Measurements from ENCODE around the gene PURB. TPM values are rescaled to one million over a fixed set of nuclear protein-coding genes. Genes with fewer than 3 reads are reported as not detected.

Gene PURB
- total and polyA plus RNA-seq, 10 of the 15 experiments (the other 5 are each of a cell fraction or from before 2014, with no cell fraction given): 0.77 to 18.6 (median 8.9) TPM

DNA sequence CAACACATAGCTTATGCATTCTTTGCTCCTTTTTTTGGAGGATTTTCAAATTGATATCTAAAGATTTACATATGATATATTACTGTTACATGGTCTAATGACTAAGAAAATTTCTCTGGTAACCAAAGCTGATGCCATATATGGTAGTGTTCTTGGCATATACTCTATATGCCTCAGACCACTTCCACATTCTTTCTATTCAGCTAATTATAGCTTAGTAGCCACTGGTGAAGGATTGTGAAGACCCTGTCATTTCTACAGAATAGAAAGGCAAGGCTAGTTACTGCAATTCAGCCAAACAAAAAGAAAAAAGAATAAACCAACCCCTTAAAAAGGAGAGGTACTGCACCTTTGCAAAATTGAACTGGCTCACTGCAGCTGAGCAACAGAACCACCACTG lies 3.7 kb downstream of the PURB start (continued):
- TF ChIP-seq, protein P1, sequence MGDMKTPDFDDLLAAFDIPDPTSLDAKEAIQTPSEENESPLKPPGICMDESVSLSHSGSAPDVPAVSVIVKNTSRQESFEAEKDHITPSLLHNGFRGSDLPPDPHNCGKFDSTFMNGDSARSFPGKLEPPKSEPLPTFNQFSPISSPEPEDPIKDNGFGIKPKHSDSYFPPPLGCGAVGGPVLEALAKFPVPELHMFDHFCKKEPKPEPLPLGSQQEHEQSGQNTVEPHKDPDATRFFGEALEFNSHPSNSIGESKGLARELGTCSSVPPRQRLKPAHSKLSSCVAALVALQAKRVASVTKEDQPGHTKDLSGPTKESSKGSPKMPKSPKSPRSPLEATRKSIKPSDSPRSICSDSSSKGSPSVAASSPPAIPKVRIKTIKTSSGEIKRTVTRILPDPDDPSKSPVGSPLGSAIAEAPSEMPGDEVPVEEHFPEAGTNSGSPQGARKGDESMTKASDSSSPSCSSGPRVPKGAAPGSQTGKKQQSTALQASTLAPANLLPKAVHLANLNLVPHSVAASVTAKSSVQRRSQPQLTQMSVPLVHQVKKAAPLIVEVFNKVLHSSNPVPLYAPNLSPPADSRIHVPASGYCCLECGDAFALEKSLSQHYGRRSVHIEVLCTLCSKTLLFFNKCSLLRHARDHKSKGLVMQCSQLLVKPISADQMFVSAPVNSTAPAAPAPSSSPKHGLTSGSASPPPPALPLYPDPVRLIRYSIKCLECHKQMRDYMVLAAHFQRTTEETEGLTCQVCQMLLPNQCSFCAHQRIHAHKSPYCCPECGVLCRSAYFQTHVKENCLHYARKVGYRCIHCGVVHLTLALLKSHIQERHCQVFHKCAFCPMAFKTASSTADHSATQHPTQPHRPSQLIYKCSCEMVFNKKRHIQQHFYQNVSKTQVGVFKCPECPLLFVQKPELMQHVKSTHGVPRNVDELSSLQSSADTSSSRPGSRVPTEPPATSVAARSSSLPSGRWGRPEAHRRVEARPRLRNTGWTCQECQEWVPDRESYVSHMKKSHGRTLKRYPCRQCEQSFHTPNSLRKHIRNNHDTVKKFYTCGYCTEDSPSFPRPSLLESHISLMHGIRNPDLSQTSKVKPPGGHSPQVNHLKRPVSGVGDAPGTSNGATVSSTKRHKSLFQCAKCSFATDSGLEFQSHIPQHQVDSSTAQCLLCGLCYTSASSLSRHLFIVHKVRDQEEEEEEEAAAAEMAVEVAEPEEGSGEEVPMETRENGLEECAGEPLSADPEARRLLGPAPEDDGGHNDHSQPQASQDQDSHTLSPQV (IDR thresholded peaks at IDR 0.05): no peak
- TF ChIP-seq EED (IDR thresholded peaks at IDR 0.05; ENCODE audit: low read depth): no peak
- TF ChIP-seq SRF (IDR thresholded peaks at IDR 0.05; ENCODE audit: low read depth in 2 of 2, low read length in 2 of 2): peak; percentile 80 to 94
- no peak for TF ChIP-seq NRF1 (conservative IDR thresholded peaks at IDR 0.05; ENCODE audit: low read depth, low read length)
- no peak for TF ChIP-seq PML (IDR thresholded peaks at IDR 0.05; ENCODE audit: low read length)
- TF ChIP-seq, protein P2, sequence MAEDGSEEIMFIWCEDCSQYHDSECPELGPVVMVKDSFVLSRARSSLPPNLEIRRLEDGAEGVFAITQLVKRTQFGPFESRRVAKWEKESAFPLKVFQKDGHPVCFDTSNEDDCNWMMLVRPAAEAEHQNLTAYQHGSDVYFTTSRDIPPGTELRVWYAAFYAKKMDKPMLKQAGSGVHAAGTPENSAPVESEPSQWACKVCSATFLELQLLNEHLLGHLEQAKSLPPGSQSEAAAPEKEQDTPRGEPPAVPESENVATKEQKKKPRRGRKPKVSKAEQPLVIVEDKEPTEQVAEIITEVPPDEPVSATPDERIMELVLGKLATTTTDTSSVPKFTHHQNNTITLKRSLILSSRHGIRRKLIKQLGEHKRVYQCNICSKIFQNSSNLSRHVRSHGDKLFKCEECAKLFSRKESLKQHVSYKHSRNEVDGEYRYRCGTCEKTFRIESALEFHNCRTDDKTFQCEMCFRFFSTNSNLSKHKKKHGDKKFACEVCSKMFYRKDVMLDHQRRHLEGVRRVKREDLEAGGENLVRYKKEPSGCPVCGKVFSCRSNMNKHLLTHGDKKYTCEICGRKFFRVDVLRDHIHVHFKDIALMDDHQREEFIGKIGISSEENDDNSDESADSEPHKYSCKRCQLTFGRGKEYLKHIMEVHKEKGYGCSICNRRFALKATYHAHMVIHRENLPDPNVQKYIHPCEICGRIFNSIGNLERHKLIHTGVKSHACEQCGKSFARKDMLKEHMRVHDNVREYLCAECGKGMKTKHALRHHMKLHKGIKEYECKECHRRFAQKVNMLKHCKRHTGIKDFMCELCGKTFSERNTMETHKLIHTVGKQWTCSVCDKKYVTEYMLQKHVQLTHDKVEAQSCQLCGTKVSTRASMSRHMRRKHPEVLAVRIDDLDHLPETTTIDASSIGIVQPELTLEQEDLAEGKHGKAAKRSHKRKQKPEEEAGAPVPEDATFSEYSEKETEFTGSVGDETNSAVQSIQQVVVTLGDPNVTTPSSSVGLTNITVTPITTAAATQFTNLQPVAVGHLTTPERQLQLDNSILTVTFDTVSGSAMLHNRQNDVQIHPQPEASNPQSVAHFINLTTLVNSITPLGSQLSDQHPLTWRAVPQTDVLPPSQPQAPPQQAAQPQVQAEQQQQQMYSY (CRISPR knock-in tag; IDR thresholded peaks at IDR 0.05): no peak
- TF ChIP-seq RFX5 (IDR thresholded peaks at IDR 0.05; ENCODE audit: low read depth, low read length): no peak
- no peak for TF ChIP-seq TBL1XR1 (IDR thresholded peaks at IDR 0.05; ENCODE audit: low read depth, low read length)
- no peak for TF ChIP-seq SMARCA5 (IDR thresholded peaks at IDR 0.05)
- TF ChIP-seq, protein P3, sequence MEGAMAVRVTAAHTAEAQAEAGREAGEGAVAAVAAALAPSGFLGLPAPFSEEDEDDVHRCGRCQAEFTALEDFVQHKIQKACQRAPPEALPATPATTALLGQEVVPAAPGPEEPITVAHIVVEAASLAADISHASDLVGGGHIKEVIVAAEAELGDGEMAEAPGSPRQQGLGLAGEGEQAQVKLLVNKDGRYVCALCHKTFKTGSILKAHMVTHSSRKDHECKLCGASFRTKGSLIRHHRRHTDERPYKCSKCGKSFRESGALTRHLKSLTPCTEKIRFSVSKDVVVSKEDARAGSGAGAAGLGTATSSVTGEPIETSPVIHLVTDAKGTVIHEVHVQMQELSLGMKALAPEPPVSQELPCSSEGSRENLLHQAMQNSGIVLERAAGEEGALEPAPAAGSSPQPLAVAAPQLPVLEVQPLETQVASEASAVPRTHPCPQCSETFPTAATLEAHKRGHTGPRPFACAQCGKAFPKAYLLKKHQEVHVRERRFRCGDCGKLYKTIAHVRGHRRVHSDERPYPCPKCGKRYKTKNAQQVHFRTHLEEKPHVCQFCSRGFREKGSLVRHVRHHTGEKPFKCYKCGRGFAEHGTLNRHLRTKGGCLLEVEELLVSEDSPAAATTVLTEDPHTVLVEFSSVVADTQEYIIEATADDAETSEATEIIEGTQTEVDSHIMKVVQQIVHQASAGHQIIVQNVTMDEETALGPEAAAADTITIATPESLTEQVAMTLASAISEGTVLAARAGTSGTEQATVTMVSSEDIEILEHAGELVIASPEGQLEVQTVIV (IDR thresholded peaks at IDR 0.05; ENCODE audit: borderline replicate concordance, partially characterized antibody): no peak
- TF ChIP-seq SPI1 (IDR thresholded peaks at IDR 0.05; ENCODE audit: borderline replicate concordance, insufficient read depth, low read depth, low read length): peak; percentile 78
- TF ChIP-seq, protein P4, sequence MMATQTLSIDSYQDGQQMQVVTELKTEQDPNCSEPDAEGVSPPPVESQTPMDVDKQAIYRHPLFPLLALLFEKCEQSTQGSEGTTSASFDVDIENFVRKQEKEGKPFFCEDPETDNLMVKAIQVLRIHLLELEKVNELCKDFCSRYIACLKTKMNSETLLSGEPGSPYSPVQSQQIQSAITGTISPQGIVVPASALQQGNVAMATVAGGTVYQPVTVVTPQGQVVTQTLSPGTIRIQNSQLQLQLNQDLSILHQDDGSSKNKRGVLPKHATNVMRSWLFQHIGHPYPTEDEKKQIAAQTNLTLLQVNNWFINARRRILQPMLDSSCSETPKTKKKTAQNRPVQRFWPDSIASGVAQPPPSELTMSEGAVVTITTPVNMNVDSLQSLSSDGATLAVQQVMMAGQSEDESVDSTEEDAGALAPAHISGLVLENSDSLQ (IDR thresholded peaks at IDR 0.05): 0 out of 2 replicates have a peak, but pooled peaks have one; percentile 26
- no peak for TF ChIP-seq ZSCAN29 (IDR thresholded peaks at IDR 0.05)
- TF ChIP-seq, protein P5, sequence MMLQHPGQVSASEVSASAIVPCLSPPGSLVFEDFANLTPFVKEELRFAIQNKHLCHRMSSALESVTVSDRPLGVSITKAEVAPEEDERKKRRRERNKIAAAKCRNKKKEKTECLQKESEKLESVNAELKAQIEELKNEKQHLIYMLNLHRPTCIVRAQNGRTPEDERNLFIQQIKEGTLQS (IDR thresholded peaks at IDR 0.05; ENCODE audit: borderline replicate concordance, extremely low read depth, low read depth, low read length): no peak
- TF ChIP-seq DPF2 (IDR thresholded peaks at IDR 0.05): no peak
